NCI-H69 (cell line): ENCODE measurements around the gene SGSM2.

Source experiments
- DNase-seq: peaks from one replicate; lab custom pipeline; 2025; lab: John Stamatoyannopoulos, UW

SGSM2 gene

GRCh38 chr17:2368359-2368758, 31.1 kb downstream of the SGSM2 start:
- DNase-seq, result no peak

GRCh38 chr17:2369039-2369438, 31.7 kb downstream of the SGSM2 start:
- DNase-seq, result no peak

DNA sequence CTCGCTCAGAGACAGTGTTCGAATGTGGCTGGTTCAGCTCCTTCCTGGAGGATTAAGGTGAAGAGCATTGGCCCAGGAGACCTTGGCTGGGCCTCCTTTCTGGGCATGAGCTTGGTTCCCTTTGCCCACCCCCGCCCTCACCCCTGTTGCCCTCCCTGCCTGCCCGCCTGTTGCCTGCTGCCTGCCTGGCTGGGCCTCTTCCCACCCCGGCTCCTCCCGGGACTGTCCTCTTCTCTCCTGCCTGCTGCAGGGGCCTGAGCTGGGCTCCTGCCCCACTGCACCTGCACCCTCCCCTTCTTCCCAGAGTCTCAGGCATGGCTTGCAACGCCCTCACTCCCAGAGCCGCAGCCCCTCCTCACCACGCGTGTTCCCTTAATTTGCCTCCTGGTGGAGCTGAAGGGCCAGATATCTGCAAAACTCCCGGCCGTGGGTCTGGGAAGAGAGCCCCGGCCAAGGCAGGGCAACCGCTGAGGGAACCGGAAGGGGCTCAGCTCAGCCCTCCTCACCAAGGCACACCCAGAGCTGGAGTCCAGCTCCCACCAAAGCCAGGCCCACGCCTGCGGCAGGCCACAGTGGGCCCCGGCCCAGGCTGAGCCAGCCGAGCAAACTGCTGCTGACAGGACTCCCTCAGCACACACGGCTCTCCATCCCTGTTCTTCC, 32.4 kb downstream of the SGSM2 start:
- DNase-seq, result peak; percentile 4

GRCh38 chr17:2370211-2370589, 32.9 kb downstream of the SGSM2 start:
- no peak for DNase-seq

DNA sequence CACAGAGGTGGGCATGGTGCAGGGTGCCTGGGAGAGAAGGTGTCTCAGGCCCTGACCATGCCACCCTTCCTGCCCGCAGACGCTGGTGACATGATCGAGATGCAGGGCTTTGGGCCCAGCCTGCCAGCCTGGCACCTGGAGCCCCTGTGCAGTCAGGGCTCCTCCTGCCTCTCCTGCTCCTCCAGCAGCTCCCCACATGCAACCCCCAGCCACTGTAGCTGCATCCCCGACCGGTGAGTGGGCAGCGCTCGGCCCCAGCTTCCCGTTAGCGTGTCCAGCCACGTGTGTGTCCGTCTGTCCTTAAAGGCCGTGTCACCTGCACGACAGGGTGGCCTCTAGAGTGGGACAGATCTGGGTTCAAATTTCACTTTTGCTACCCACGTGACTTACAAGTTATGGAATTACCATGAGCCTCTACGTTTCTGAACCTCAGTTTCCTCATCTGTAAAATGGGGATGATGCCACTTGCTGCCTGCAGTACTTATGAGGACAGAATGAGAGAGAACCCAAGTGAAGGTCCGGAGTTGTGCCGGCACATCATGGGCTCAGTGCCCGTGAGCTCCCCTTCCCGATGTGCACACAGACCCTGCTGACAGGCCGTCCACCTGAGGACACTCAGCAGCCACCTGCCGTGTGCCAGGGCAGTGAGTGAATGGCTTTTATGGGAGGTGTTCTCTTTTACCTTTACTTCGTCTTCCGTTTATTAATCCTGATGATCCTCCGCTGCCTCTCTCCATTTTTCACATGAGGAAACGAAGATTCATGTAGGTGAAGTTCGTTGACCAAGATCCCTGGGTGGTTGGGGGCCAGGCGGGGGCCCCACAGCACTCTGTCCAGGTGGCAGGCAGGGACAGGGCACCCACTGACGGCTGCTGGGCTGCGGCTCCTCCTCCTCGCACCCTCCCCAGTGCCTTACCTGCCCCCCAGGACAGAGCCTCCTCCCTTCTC, 34.2 kb downstream of the SGSM2 start:
- no peak for DNase-seq

GRCh38 chr17:2372180-2372579, 34.9 kb downstream of the SGSM2 start:
- DNase-seq, result no peak

DNA sequence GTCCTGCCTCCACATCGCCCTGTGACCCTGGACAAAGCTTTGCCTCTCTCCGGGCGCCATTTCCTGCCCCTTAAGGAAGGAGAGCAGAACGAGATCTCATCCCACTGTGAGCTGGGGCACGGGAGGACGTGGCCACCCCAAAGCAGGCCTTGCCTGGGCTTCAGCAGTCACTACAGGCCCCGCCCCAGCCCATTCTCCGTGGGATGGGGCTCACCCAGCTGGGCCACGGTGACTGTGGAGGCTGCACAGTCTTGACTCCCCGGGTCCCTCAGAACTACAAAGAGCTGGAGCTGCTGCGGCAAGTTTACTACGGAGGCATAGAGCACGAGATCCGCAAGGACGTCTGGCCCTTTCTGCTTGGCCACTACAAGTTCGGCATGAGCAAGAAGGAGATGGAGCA, 35.4 kb downstream of the SGSM2 start:
- DNase-seq, result no peak

- no peak for DNase-seq
These were observed 35.9 kb downstream of the SGSM2 start for GRCh38 chr17:2373179-2373578.

DNA sequence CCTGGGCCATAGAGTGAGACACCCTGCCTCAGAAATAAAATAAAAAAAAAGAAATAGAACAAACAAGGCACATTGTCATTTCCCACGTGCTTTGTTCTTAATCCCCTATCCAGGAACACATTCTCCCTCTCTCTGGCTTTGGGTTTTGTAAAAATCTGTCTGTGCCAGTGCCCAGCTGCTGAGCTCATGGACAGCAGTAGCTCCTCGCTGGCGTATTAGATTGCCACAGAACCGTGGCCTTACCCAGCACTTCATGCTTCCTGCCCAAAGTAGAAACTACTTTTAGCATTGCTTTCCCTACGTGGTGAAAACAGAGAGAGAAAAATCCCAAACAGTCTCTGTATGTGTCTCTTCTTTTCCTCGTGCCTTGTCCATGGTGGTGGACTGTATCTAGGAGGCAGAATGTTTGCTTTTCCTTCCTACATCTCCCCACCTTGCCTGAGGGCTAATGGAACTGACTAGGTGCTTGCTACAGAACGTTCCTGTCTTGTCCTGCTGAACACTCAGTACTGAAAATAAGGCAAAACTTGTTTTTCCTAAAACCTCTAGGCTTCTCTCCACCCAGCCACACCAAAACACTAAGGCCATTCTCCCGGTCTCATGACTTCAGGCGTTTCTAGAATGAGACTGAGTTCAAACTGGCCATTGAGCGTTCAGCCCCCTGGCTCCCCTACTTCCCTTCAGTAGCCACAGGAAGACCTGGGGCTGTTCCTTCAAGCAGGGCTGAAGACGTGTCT, 37.4 kb downstream of the SGSM2 start:
- DNase-seq, result no peak

DNA sequence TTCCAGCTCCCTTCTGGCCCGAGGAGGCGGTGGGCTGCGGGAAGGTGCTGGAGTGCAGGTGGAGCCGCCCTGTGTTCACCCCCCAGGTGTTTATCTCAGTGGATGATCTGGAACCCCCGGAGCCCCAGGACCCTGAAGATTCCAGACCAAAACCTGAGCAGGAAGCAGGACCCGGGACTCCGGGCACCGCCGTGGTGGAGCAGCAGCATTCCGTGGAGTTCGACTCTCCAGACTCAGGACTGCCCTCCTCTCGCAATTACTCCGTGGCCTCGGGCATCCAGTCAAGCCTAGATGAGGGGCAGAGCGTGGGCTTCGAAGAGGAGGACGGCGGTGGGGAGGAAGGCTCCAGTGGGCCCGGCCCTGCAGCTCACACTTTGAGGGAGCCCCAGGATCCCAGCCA, 38.1 kb downstream of the SGSM2 start:
- DNase-seq, result no peak

GRCh38 chr17:2376107-2376506, 38.8 kb downstream of the SGSM2 start:
- DNase-seq, result no peak

DNA sequence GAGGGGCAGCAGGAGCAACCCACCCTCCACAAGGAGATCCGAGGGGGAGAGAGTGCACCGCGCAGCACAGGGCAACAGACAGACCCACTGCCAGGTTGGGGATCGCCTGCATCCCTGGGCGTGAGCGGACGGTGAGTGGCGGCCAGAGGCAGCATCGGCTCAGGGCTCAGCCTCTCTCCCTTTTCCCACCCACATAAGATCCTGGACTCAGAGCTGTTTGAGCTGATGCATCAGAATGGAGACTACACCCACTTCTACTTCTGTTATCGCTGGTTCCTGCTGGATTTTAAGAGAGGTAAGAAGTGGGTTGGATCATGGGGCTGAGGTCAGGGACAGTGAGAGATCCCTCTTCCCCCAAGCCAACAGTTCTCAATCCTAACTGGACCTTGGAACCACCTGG, 40.4 kb downstream of the SGSM2 start:
- DNase-seq, result no peak

- no peak for DNase-seq
These were observed 41.6 kb downstream of the SGSM2 start for GRCh38 chr17:2378905-2379304.

- no peak for DNase-seq
These were observed 42.4 kb downstream of the SGSM2 start for GRCh38 chr17:2379489-2380225.

- DNase-seq, result no peak
These were observed 43.1 kb downstream of the SGSM2 start for GRCh38 chr17:2380226-2380922.

- DNase-seq, result no peak
These were observed 43.8 kb downstream of the SGSM2 start for GRCh38 chr17:2380950-2381649.

DNA sequence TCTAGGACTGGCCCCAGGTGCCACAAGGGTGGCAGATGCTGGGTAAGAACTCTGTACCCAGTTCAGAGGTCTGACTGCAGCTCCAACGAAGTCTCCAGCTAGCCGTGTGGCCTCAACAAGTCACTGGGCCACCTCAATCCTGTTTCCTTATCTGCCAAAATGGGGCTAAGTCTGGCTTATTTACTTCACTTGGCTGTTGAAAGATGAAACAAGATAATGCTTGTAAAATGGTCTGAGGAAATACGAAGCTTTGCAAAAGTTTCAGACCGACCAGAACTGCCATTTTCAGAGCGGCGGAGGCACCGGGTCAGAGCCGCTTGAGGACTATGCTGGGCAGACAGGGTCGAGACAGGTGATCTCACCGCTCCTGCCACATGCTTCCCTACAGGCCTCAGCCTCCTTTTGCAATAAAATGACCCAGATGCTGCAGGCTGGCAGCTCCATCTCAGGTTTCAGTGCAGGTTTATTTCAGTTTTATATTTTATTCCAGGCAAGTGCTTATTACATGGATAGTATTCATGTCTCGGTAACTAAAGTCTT, 46.4 kb downstream of the SGSM2 start:
- DNase-seq, result no peak

GRCh38 chr17:2384439-2385127, 47.3 kb downstream of the SGSM2 start:
- no peak for DNase-seq

DNA sequence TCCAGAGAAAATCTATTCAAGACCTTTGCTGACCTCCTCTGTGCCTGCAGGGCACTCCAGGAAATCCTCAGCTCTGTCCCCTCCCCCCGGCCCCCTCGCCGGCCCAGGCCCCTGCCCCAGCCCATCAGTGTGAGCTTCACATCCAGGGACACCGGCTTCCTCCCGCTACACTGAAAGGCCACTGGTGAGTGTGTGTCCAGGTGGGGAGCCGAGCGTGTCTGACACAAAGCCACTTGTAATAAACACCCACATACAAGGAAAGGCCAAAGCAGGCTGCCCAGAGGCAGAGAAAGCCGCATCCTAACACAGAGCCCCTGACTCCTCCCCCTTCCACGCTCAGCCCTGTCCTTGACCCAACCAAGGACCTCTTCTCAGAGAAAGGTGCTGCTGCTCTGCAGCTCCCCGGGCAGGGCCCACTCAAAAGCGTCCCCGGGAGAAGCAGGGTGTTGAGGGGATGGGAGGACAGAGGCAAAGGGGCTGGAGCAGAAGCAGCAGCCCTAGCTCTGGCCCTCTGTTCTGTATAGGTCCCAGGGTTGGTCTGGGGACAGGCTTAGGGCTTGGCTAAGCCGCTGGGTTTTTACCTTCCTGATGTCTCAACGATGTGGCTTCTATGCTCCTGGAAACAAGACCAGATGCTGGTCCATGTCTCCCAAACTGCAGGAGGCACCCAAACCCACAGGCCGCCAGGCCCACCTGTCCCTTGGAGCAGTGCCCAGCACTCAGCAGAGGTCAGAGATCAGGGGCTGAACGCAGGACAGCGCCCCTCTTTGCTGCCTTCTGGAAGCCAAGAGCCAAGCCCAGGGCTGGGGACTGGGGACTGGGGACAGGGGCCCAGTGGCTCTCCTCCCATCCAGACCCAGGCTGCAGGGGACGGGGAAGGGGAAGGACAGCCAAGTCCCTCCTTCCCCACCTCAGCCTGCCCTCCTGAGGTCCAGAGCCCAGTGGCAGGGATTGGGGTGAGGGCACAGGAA, 48.2 kb downstream of the SGSM2 start:
- no peak for DNase-seq
